ENCODE results near the gene IL26.

The IL26 gene

GRCh38 chr12:68231691-68232090 lies 6.1 kb upstream of the IL26 start:
- no peak for DNase-seq (ENCODE audit: low read depth in 1 of 2, low spot score in 1 of 2)
- TF ChIP-seq REST (IDR thresholded peaks at IDR 0.05; ENCODE audit: insufficient replicate concordance, low read depth) (no peak), SPI1 (IDR thresholded peaks at IDR 0.05; ENCODE audit: borderline replicate concordance, low read depth) (no peak), GABPA (IDR thresholded peaks at IDR 0.05; ENCODE audit: low read depth) (no peak), POLR2AphosphoS5 (IDR thresholded peaks at IDR 0.05; ENCODE audit: low read depth) (no peak), CTCF (IDR thresholded peaks at IDR 0.05; ENCODE audit: insufficient read depth, low read length) (no peak)
- Histone ChIP-seq H3K27me3 (ENCODE audit: insufficient read depth, poor library complexity, severe bottlenecking) (no peaks in the 10 kb centered on the region), H3K4me3 (replicated peaks; ENCODE audit: insufficient read depth, low read length) (no peak overlapping the region), H3K27ac (replicated peaks) (no peak overlapping the region)

- H3K4me3 ChIP-seq (replicated peaks; ENCODE audit: insufficient read depth, low read length) = no peak overlapping the region
- DNase-seq (ENCODE audit: low read depth in 1 of 2, low spot score in 1 of 2) = no peak
- TF ChIP-seq SPI1 (IDR thresholded peaks at IDR 0.05; ENCODE audit: borderline replicate concordance, low read depth) = no peak
- TF ChIP-seq GABPA (IDR thresholded peaks at IDR 0.05; ENCODE audit: low read depth) = no peak
- no peak for TF ChIP-seq CTCF (IDR thresholded peaks at IDR 0.05; ENCODE audit: insufficient read depth, low read length)
- TF ChIP-seq REST (IDR thresholded peaks at IDR 0.05; ENCODE audit: insufficient replicate concordance, low read depth) = no peak
- no peak for TF ChIP-seq POLR2AphosphoS5 (IDR thresholded peaks at IDR 0.05; ENCODE audit: low read depth)
Observed at GRCh38 chr12:68231229-68231628, 5.6 kb upstream of the IL26 start.

GRCh38 chr12:68229956-68230355 lies 4.3 kb upstream of the IL26 start:
- Histone ChIP-seq H3K4me3 (replicated peaks; ENCODE audit: insufficient read depth, low read length) (no peak overlapping the region), H3K27me3 (ENCODE audit: insufficient read depth, poor library complexity, severe bottlenecking) (no peaks in the 10 kb centered on the region), H3K27ac (replicated peaks) (no peak overlapping the region)
- DNase-seq (ENCODE audit: low read depth in 1 of 2, low spot score in 1 of 2) = no peak
- TF ChIP-seq GABPA (IDR thresholded peaks at IDR 0.05; ENCODE audit: low read depth) = no peak
- TF ChIP-seq POLR2AphosphoS5 (IDR thresholded peaks at IDR 0.05; ENCODE audit: low read depth) = no peak
- TF ChIP-seq SPI1 (IDR thresholded peaks at IDR 0.05; ENCODE audit: borderline replicate concordance, low read depth) = no peak
- TF ChIP-seq REST (IDR thresholded peaks at IDR 0.05; ENCODE audit: insufficient replicate concordance, low read depth) = no peak
- TF ChIP-seq CTCF (IDR thresholded peaks at IDR 0.05; ENCODE audit: insufficient read depth, low read length) = no peak

More at GRCh38 chr12:68231229-68231628, 5.6 kb upstream of the IL26 start:
- Histone ChIP-seq H3K27me3 (ENCODE audit: insufficient read depth, poor library complexity, severe bottlenecking) (no peaks in the 10 kb centered on the region), H3K27ac (replicated peaks) (no peak overlapping the region)

All from HL-60 (cell line).